DND-41 (cell line): ENCODE results near the gene ZDHHC14.
A peak's percentile ranks its signal among the peaks of the same experiment; 100 is the strongest.

Experiments used
- ATAC-seq: fragments of 200-7000 bp; cut with Tn5 transposase; 3 replicates; pipeline ENCODE4 v1.9.1; 2021; ENCODE audit warnings: low read depth; ENCODE audit not compliant: insufficient read depth
- DNase-seq: peaks from one replicate; pipeline ENCODE4 v3.0.0-alpha.2; 2020
- H2AFZ ChIP-seq: 2 replicates; pipeline ENCODE4 v1.6.0; 2012; ENCODE audit warnings: low read depth, low read length
- H3K27ac ChIP-seq: 2 replicates; pipeline ENCODE4 v1.5.1; 2012; ENCODE audit warnings: low read length, inconsistent platforms
- H3K27me3 ChIP-seq: fragments of 200-600 bp; sonication (generic); 2 replicates; pipeline ENCODE4 v1.6.0; 2012; ENCODE audit warnings: low read length, mild to moderate bottlenecking, inconsistent platforms; ENCODE audit not compliant: insufficient read depth, poor library complexity
- H3K36me3 ChIP-seq: 2 replicates; pipeline ENCODE4 v1.5.1; 2012; ENCODE audit warnings: low read length, inconsistent platforms; ENCODE audit not compliant: insufficient read depth
- H3K4me1 ChIP-seq: 2 replicates; pipeline ENCODE4 v1.5.1; 2012; ENCODE audit warnings: mild to moderate bottlenecking, low read length; ENCODE audit not compliant: insufficient read depth
- H3K4me2 ChIP-seq: 2 replicates; pipeline ENCODE4 v1.6.0; 2012; ENCODE audit warnings: mild to moderate bottlenecking, moderate library complexity, low read length, inconsistent platforms; ENCODE audit not compliant: insufficient read depth
- H3K4me3 ChIP-seq, 2 experiments: fragments of 200-600 bp in 1 of 2; shearing (Covaris generic) in 1 of 2; 2 replicates each; pipeline ENCODE4 v1.5.1; 2012 to 2016; ENCODE audit warnings: inconsistent platforms in 2 of 2, low read length in 2 of 2, mild to moderate bottlenecking in 2 of 2, low read depth in 1 of 2, moderate library complexity in 1 of 2
- H3K79me2 ChIP-seq: 2 replicates; pipeline ENCODE4 v1.6.0; 2012; ENCODE audit warnings: low read length, inconsistent platforms; ENCODE audit not compliant: insufficient read depth
- H3K9ac ChIP-seq: 2 replicates; pipeline ENCODE4 v1.6.0; 2012; ENCODE audit warnings: low read depth, mild to moderate bottlenecking, inconsistent platforms, low read length, moderate library complexity
- H3K9me3 ChIP-seq: 2 replicates; pipeline ENCODE4 v1.5.1; 2012; ENCODE audit warnings: low read length, moderate library complexity, mild to moderate bottlenecking, inconsistent platforms; ENCODE audit not compliant: insufficient read depth, severe bottlenecking
- H4K20me1 ChIP-seq: 2 replicates; pipeline ENCODE4 v1.6.0; 2012; ENCODE audit warnings: low read length; ENCODE audit not compliant: insufficient read depth
- EZH2 ChIP-seq: IDR thresholded peaks from 3 replicates; pipeline ENCODE4 v1.6.1; 2012; ENCODE audit warnings: borderline replicate concordance, low read depth, mild to moderate bottlenecking, moderate library complexity, low read length, inconsistent platforms; ENCODE audit not compliant: severe bottlenecking
- TF ChIP-seq, protein P1 (sequence below): IDR thresholded peaks from 2 replicates; pipeline ENCODE4 v1.5.1; 2012; ENCODE audit warnings: borderline replicate concordance, low read length, moderate library complexity, mild to moderate bottlenecking; ENCODE audit not compliant: poor library complexity, severe bottlenecking; ENCODE audit errors: extremely low read depth

Gene ZDHHC14

DNA sequence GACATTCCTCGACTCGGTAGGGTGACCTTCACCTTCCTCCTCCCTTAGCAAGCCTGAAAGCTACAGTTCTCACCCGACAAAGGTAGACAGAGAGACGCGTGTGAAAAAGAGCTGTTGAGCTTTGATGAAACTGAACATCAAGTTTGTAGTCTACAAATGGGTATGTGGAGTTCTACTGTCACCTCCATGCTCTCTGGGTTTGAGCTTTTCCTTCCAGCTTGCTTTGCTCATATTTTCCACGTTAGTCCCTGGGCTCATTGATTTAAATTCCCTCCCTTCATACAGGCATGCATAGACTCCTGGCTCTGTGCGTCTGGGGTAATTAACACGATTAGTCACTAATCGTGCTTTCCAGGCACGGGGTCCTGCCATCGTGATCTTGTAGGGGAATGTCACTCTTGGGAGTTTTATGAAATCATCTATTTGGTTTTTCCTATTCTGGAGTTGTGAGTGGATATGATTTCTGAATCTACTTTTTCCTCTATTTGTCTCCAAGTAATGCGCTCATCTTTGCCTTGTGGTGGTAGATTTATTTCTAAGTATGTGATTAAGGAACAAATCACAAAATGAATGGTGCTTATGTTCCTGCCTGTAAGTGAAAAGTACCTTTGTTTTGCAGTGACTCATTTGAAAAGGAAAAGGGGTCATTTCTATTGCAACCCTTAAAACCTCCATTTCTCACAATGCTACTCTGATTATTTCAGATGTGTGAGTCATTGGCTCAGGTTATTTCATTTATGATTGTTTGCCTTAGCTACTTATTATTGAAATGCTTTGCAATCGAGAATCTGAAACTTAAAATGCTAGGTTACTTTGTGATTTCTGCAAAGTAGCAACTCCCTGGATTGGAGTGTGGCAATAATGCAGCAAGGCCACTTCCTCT lies 154.6 kb downstream of the ZDHHC14 start:
- no peak overlapping the region for H3K9ac ChIP-seq

DNA sequence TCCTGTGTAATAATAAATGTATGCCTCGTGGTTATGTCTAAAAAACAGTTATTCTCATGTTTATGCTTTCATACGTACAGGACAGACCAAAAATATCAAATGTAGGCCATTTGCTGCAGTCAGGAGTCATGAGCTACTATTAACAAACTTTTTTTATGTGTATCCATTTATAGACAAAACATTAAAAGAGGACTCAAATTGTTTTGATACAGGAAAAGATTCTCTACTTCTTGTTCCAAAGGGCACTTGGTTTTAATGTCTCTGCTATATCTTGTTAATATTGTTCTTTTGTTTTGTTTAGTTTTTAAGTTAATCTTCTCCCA lies 155.2 kb downstream of the ZDHHC14 start:
- no peaks in the 10 kb centered on the region for H4K20me1 ChIP-seq
- H3K79me2 ChIP-seq: no peaks in the 10 kb centered on the region
- H3K9me3 ChIP-seq: no peaks in the 10 kb centered on the region
- TF ChIP-seq EZH2: no peak
- TF ChIP-seq, protein P1, sequence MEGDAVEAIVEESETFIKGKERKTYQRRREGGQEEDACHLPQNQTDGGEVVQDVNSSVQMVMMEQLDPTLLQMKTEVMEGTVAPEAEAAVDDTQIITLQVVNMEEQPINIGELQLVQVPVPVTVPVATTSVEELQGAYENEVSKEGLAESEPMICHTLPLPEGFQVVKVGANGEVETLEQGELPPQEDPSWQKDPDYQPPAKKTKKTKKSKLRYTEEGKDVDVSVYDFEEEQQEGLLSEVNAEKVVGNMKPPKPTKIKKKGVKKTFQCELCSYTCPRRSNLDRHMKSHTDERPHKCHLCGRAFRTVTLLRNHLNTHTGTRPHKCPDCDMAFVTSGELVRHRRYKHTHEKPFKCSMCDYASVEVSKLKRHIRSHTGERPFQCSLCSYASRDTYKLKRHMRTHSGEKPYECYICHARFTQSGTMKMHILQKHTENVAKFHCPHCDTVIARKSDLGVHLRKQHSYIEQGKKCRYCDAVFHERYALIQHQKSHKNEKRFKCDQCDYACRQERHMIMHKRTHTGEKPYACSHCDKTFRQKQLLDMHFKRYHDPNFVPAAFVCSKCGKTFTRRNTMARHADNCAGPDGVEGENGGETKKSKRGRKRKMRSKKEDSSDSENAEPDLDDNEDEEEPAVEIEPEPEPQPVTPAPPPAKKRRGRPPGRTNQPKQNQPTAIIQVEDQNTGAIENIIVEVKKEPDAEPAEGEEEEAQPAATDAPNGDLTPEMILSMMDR: no peak
- ATAC-seq (no peak; the same call in 2 of the 3 replicates), DNase-seq (no peak)
- peak overlapping the region; percentile 68 for H2AFZ ChIP-seq
- H3K27ac ChIP-seq: peak overlapping the region; percentile 55
- H3K36me3 ChIP-seq: no peaks in the 10 kb centered on the region
- peaks cover 17% of the 10 kb centered on the region for H3K4me1 ChIP-seq
- no peak overlapping the region for H3K4me3 ChIP-seq
- H3K27me3 ChIP-seq: no peaks in the 10 kb centered on the region
- H3K9ac ChIP-seq: no peak overlapping the region
- H3K4me2 ChIP-seq: peak overlapping the region; percentile 13

More for the DNA sequence above, 154.6 kb downstream of the ZDHHC14 start:
- no peak for TF ChIP-seq EZH2
- TF ChIP-seq, protein P1: no peak
- Histone ChIP-seq H3K36me3 (no peaks in the 10 kb centered on the region), H3K27ac (peak overlapping the region; percentile 55), H3K4me3 (no peak overlapping the region), H3K27me3 (no peaks in the 10 kb centered on the region), H2AFZ (peak overlapping the region; percentile 68), H3K4me1 (peaks cover 17% of the 10 kb centered on the region), H3K9me3 (no peaks in the 10 kb centered on the region), H3K79me2 (no peaks in the 10 kb centered on the region), H3K4me2 (peak overlapping the region; percentile 13), H4K20me1 (no peaks in the 10 kb centered on the region)
- DNase-seq (peak; percentile 15), ATAC-seq (peak; percentile 80; the same call in 2 of the 3 replicates)

- H4K20me1 ChIP-seq: no peaks in the 10 kb centered on the region
- ATAC-seq: no peak
- TF ChIP-seq, protein P1: no peak
- no peak for TF ChIP-seq EZH2
- no peak overlapping the region for H3K27ac ChIP-seq
- H2AFZ ChIP-seq: no peak overlapping the region
- H3K9me3 ChIP-seq: no peaks in the 10 kb centered on the region
- no peaks in the 10 kb centered on the region for H3K79me2 ChIP-seq
- no peak overlapping the region for H3K4me2 ChIP-seq
- H3K4me3 ChIP-seq: no peak overlapping the region
- no peak overlapping the region for H3K9ac ChIP-seq
- no peaks in the 10 kb centered on the region for H3K36me3 ChIP-seq
- no peak for DNase-seq
- H3K4me1 ChIP-seq: peaks cover 17% of the 10 kb centered on the region
- H3K27me3 ChIP-seq: no peaks in the 10 kb centered on the region
Observed at GRCh38 chr6:157537556-157537955, 156.6 kb downstream of the ZDHHC14 start.
